NCI-H526 (cell line): ENCODE results near the gene DCLK1.

Experiments used
- DNase-seq, 2 experiments: peaks; one replicate each; lab custom pipeline; 2025; lab: John Stamatoyannopoulos, UW

The DCLK1 gene

GRCh38 chr13:35859981-35860380 is 271.2 kb downstream of the DCLK1 start:
- DNase-seq = no peak

- no peak for DNase-seq
Observed at GRCh38 chr13:35858665-35859064, 272.5 kb downstream of the DCLK1 start.

- no peak for DNase-seq
Observed at GRCh38 chr13:35857769-35858168, 273.4 kb downstream of the DCLK1 start.

- no peak for DNase-seq
Observed at GRCh38 chr13:35856721-35857364, 274.3 kb downstream of the DCLK1 start.

GRCh38 chr13:35856084-35856483 is 275.1 kb downstream of the DCLK1 start:
- DNase-seq = no peak

- no peak for DNase-seq
Observed at GRCh38 chr13:35855531-35856019, 275.6 kb downstream of the DCLK1 start.

- DNase-seq = no peak
Observed at GRCh38 chr13:35854286-35854685, 276.9 kb downstream of the DCLK1 start.

GRCh38 chr13:35851881-35852280 is 279.3 kb downstream of the DCLK1 start:
- no peak for DNase-seq

- no peak for DNase-seq
Observed at GRCh38 chr13:35851356-35851755, 279.8 kb downstream of the DCLK1 start.

- DNase-seq = no peak
Observed at GRCh38 chr13:35850569-35850968, 280.6 kb downstream of the DCLK1 start.

- no peak for DNase-seq
Observed at GRCh38 chr13:35849256-35849644, 281.9 kb downstream of the DCLK1 start.

GRCh38 chr13:35848336-35849255 is 282.6 kb downstream of the DCLK1 start:
- no peak for DNase-seq

- DNase-seq = no peak
Observed at GRCh38 chr13:35843272-35843671, 287.9 kb downstream of the DCLK1 start.

- DNase-seq = no peak
Observed at GRCh38 chr13:35841060-35841521, 290.1 kb downstream of the DCLK1 start.

GRCh38 chr13:35839806-35840205 is 291.4 kb downstream of the DCLK1 start:
- DNase-seq = no peak

- no peak for DNase-seq
Observed at GRCh38 chr13:35838356-35838755, 292.8 kb downstream of the DCLK1 start.

- no peak for DNase-seq
Observed at GRCh38 chr13:35836446-35836845, 294.7 kb downstream of the DCLK1 start.

GRCh38 chr13:35835989-35836388 is 295.2 kb downstream of the DCLK1 start:
- no peak for DNase-seq

GRCh38 chr13:35833608-35834275 is 297.4 kb downstream of the DCLK1 start:
- DNase-seq = no peak

GRCh38 chr13:35833031-35833430 is 298.2 kb downstream of the DCLK1 start:
- no peak for DNase-seq

GRCh38 chr13:35832551-35832950 is 298.6 kb downstream of the DCLK1 start:
- no peak for DNase-seq

GRCh38 chr13:35830850-35831450 is 300.2 kb downstream of the DCLK1 start:
- DNase-seq = no peak
